Fibroblast of villous mesenchyme (primary cell): ENCODE data around the gene KDM4B. TPM values are rescaled to one million over a fixed set of nuclear protein-coding genes. Genes with fewer than 3 reads are reported as not detected.

Experiments used
- DNase-seq: peaks from one replicate; pipeline ENCODE4 v3.0.0-alpha.2; 2010; ENCODE audit warnings: low read depth
- H3K4me3 ChIP-seq: 2 replicates; pipeline ENCODE4 v1.5.1; 2011; ENCODE audit warnings: low read depth, mild to moderate bottlenecking, low read length
- CTCF ChIP-seq: IDR thresholded peaks from 2 replicates; pipeline ENCODE4 v1.5.1; 2012; ENCODE audit warnings: low read depth, mild to moderate bottlenecking, low read length; ENCODE audit not compliant: insufficient read depth
- total RNA-seq: library from RNA; depleted of rRNA; stranded (reverse); fragments of >200 nt; gene quantifications from 2 replicates; pipeline ENCODE4 v1.2.3, GENCODE V29; 2012

The KDM4B gene
- total RNA-seq, 1 donor = 17.7 TPM

DNA sequence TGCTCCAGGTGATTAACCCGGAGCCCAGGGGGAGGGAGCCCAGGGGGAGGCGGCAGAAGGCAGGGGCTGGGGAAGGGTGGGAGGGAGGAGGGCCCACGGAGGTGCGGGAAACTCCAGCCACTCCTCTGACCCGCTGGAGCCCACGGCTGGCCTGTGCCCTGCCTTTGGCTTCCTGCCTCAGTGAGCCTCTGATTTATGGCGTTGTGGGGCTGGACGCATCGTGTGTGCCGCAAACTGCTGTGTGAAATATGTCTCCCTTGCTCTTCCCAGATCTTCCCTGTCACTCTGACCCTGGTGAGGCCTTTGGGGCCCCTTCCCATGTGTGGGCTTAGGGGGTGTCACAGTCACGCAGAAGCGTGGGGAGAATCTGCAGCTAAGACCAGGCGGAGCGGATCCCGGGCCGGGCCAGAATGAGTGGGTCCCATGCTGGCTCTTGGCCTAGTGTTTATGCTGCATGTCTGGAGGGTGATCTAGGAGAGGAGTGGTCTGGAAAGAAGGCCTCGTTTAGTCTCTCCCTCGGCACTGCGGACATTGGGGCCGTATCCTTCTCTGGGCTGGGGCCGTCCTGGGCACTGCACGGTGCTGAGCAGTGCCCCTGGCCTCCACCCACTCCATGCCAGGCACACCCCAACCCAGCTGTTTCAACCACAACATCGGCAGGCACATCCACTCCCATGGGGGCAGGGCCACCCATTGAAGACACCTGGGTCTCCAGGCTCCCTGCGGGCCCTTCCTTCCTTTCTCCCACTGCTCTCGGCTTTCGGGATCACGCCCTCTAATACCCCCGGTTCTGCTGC is 123.0 kb downstream of the KDM4B start:
- TF ChIP-seq CTCF = no peak
- no peak overlapping the region for H3K4me3 ChIP-seq
- DNase-seq = peak; percentile 38

- H3K4me3 ChIP-seq = no peak overlapping the region
- no peak for TF ChIP-seq CTCF
- no peak for DNase-seq
These were observed 123.5 kb downstream of the KDM4B start for GRCh38 chr19:5092481-5092843.

GRCh38 chr19:5093297-5093928 is 124.5 kb downstream of the KDM4B start:
- peak; percentile 36 for DNase-seq
- no peak overlapping the region for H3K4me3 ChIP-seq
- TF ChIP-seq CTCF = no peak

- TF ChIP-seq CTCF = no peak
- H3K4me3 ChIP-seq = no peak overlapping the region
- no peak for DNase-seq
These were observed 125.2 kb downstream of the KDM4B start for GRCh38 chr19:5093948-5094718.

- no peak overlapping the region for H3K4me3 ChIP-seq
- no peak for TF ChIP-seq CTCF
- no peak for DNase-seq
These were observed 126.1 kb downstream of the KDM4B start for GRCh38 chr19:5094768-5095567.

DNA sequence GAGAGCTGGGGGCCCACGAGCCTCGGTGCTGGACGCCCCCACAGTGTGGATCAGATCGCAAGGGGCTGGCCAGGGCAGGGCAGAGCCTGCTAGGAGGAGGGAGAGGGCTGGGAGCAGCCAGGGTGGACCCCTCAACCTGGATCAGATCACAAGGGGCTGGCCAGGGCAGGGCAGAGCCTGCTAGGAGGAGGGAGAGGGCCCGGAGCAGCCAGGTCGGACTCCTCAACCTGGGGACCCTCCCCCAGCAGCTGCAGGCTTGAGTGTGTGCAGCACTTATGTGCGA is 126.6 kb downstream of the KDM4B start:
- TF ChIP-seq CTCF = no peak
- no peak overlapping the region for H3K4me3 ChIP-seq
- no peak for DNase-seq
